Neural cell (in vitro differentiated cells): ENCODE data around the gene ZFYVE1. TPM values are rescaled to one million over a fixed set of nuclear protein-coding genes. Genes with fewer than 3 reads are reported as not detected.

Experiments
- H2AFZ ChIP-seq: fragments of 200-600, 300-800 bp; sonication (generic), shearing (Covaris generic); 2 replicates; pipeline ENCODE4 v1.6.0; 2014; ENCODE audit warnings: low read depth, mild to moderate bottlenecking, antibody characterized with exemption, low read length, moderate library complexity
- H3F3A ChIP-seq: fragments of 200-600 bp; shearing (Covaris generic); 2 replicates; pipeline ENCODE4 v1.6.1; 2016; ENCODE audit warnings: mild to moderate bottlenecking, moderate library complexity, mixed read lengths, antibody characterized with exemption, low read length; ENCODE audit not compliant: insufficient read depth, poor library complexity, severe bottlenecking
- H3K27ac ChIP-seq: fragments of 200-600, 300-800 bp; sonication (generic), shearing (Covaris generic); 2 replicates; pipeline ENCODE4 v1.5.1; 2014; ENCODE audit warnings: mild to moderate bottlenecking, low read length, moderate library complexity
- H3K27me3 ChIP-seq: fragments of 300-800, 200-600 bp; sonication (generic), shearing (Covaris generic); 2 replicates; pipeline ENCODE4 v1.6.0; 2014; ENCODE audit warnings: mild to moderate bottlenecking, low read depth, low read length, moderate library complexity; ENCODE audit not compliant: insufficient read depth
- H3K36me3 ChIP-seq: fragments of 300-800, 200-600 bp; sonication (generic), shearing (Covaris generic); 2 replicates; pipeline ENCODE4 v1.5.1; 2014; ENCODE audit warnings: mild to moderate bottlenecking, antibody characterized with exemption, low read length, moderate library complexity; ENCODE audit not compliant: insufficient read depth
- H3K4me2 ChIP-seq: fragments of 300-800, 200-600 bp; sonication (generic), shearing (Covaris generic); 2 replicates; pipeline ENCODE4 v1.6.0; 2014; ENCODE audit warnings: mild to moderate bottlenecking, low read length
- H3K4me3 ChIP-seq: fragments of 300-800, 200-600 bp; sonication (generic), shearing (Covaris generic); 2 replicates; pipeline ENCODE4 v1.5.1; 2014; ENCODE audit warnings: mild to moderate bottlenecking, low read length, moderate library complexity
- H3K79me2 ChIP-seq: fragments of 200-600 bp; shearing (Covaris generic); replicated peaks from 2 replicates; pipeline ENCODE4 v1.6.0; 2014; ENCODE audit warnings: mild to moderate bottlenecking, low read length, moderate library complexity; ENCODE audit not compliant: insufficient read depth
- H3K9ac ChIP-seq: fragments of 300-800, 200-600 bp; sonication (generic), shearing (Covaris generic); 2 replicates; pipeline ENCODE4 v1.6.1; 2016; ENCODE audit warnings: mild to moderate bottlenecking, low read length, mixed read lengths
- H3K9me2 ChIP-seq: fragments of 200-600 bp; shearing (Covaris generic); 2 replicates; pipeline ENCODE4 v1.6.1; 2016; ENCODE audit warnings: mild to moderate bottlenecking, low read length, mixed read lengths; ENCODE audit not compliant: insufficient read depth
- H3K9me3 ChIP-seq: fragments of 200-600, 300-800 bp; sonication (generic), shearing (Covaris generic); 2 replicates; pipeline ENCODE4 v1.6.1; 2016; ENCODE audit warnings: mild to moderate bottlenecking, mixed run types, low read length, moderate library complexity, mixed read lengths
- H4K20me1 ChIP-seq: fragments of 200-600 bp; shearing (Covaris generic); 2 replicates; pipeline ENCODE4 v1.6.1; 2016; ENCODE audit warnings: mild to moderate bottlenecking, mixed run types; ENCODE audit not compliant: insufficient read depth
- CTCF ChIP-seq: fragments of 450-650 bp; IDR thresholded peaks from 2 replicates; pipeline ENCODE4 v1.5.1; 2014; ENCODE audit warnings: antibody characterized with exemption, mild to moderate bottlenecking, moderate library complexity; ENCODE audit not compliant: poor library complexity, severe bottlenecking
- EP300 ChIP-seq: fragments of 450-650 bp; conservative IDR thresholded peaks from 2 replicates; pipeline ENCODE4 v1.6.1; 2014; ENCODE audit warnings: antibody characterized with exemption, mild to moderate bottlenecking, moderate library complexity; ENCODE audit not compliant: poor library complexity, severe bottlenecking
- EZH2 ChIP-seq: fragments of 200-600, 300-800 bp; shearing (Covaris generic), sonication (generic); IDR thresholded peaks from 2 replicates; pipeline ENCODE4 v1.6.1; 2014; ENCODE audit warnings: antibody characterized with exemption, low read length, borderline replicate concordance, mild to moderate bottlenecking; ENCODE audit not compliant: insufficient read depth, poor library complexity, severe bottlenecking
- MXI1 ChIP-seq: fragments of 450-650 bp; conservative IDR thresholded peaks from 2 replicates; pipeline ENCODE4 v1.6.1; 2014; ENCODE audit warnings: antibody characterized with exemption, mild to moderate bottlenecking; ENCODE audit not compliant: poor library complexity, severe bottlenecking
- POLR2AphosphoS5 ChIP-seq: IDR thresholded peaks from 2 replicates; pipeline ENCODE4 v1.6.1; 2012
- RAD21 ChIP-seq: fragments of 450-650 bp; conservative IDR thresholded peaks from 2 replicates; pipeline ENCODE4 v1.6.1; 2014; ENCODE audit warnings: antibody characterized with exemption, mild to moderate bottlenecking, moderate library complexity
- REST ChIP-seq: IDR thresholded peaks from 2 replicates; pipeline ENCODE4 v1.6.1; 2012; ENCODE audit warnings: borderline replicate concordance
- SMC3 ChIP-seq: fragments of 450-650 bp; conservative IDR thresholded peaks from 2 replicates; pipeline ENCODE4 v1.6.1; 2014; ENCODE audit warnings: antibody characterized with exemption, mild to moderate bottlenecking, moderate library complexity; ENCODE audit not compliant: poor library complexity
- TAF1 ChIP-seq: IDR thresholded peaks from 2 replicates; pipeline ENCODE4 v1.6.1; 2012; ENCODE audit warnings: low read depth
- polyA plus RNA-seq: library from polyadenylated mRNA; depleted of rRNA; stranded (reverse); fragments of >200 nt; gene quantifications from 2 replicates; pipeline ENCODE4 v1.2.3, GENCODE V29; 2014

The ZFYVE1 gene
- polyA plus RNA-seq, 1 donor from 2014 or later: 13.1 TPM

DNA sequence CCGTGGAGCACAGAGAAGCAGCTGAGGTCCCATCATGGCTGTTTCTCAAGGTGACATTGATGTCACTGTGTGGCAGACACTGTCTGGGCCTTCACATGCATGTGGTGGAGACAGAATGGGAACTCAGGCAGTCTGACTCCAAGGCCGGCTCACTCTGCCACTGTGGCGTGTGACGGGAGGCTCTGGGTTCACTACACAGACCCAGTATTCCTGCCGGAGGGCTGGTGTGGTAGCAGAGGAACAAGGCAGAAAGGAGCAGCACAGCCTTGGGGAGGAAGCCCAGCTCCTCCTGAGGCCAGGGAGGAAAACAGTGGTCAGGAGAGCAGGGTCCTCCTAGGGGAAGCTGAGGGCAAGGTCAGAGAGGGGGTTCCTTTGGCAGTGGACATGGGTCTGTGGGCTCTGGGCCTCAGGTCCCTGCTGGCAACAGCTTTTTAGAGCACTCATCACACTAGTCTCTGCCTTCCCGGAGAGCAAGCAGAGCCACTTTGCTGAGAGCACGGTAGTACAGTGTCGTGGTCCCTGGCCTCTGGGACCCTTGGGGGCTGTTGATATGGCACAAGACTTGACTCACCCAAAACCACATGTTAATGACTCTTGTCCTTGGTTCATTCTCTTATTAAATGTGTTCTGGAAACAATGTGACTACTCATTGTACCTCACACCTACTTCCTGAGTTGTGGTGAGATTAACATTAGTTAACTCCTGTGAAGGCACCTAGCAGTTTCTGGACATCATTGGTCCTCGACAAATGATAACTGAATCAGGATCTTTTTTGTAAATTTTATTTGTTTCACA is 79.3 kb downstream of the ZFYVE1 start:
- H3K9me2 ChIP-seq: no peaks in the 10 kb centered on the region
- no peak overlapping the region for H2AFZ ChIP-seq
- no peaks in the 10 kb centered on the region for H3K79me2 ChIP-seq
- H3K27me3 ChIP-seq: no peaks in the 10 kb centered on the region
- no peak overlapping the region for H3K4me3 ChIP-seq
- no peak overlapping the region for H3K27ac ChIP-seq
- no peak overlapping the region for H3K9ac ChIP-seq
- no peak for TF ChIP-seq MXI1
- TF ChIP-seq SMC3: no peak
- no peak for TF ChIP-seq POLR2AphosphoS5
- TF ChIP-seq CTCF: no peak
- TF ChIP-seq RAD21: no peak
- TF ChIP-seq EZH2: no peak
- TF ChIP-seq EP300: no peak
- no peak for TF ChIP-seq REST
- TF ChIP-seq TAF1: no peak
- no peaks in the 10 kb centered on the region for H3K36me3 ChIP-seq
- no peaks in the 10 kb centered on the region for H3K9me3 ChIP-seq
- no peak overlapping the region for H3K4me2 ChIP-seq
- no peaks in the 10 kb centered on the region for H3F3A ChIP-seq
- H4K20me1 ChIP-seq: no peaks in the 10 kb centered on the region

- Histone ChIP-seq H3K9ac (no peak overlapping the region), H3K27ac (no peak overlapping the region), H3K79me2 (no peaks in the 10 kb centered on the region), H3K4me3 (no peak overlapping the region), H3K9me3 (no peaks in the 10 kb centered on the region), H3K4me2 (no peak overlapping the region), H2AFZ (no peak overlapping the region), H3F3A (no peaks in the 10 kb centered on the region), H3K27me3 (no peaks in the 10 kb centered on the region), H4K20me1 (no peaks in the 10 kb centered on the region), H3K9me2 (no peaks in the 10 kb centered on the region), H3K36me3 (no peaks in the 10 kb centered on the region)
- no peak for TF ChIP-seq TAF1
- TF ChIP-seq POLR2AphosphoS5: no peak
- no peak for TF ChIP-seq SMC3
- no peak for TF ChIP-seq RAD21
- TF ChIP-seq EP300: no peak
- no peak for TF ChIP-seq EZH2
- no peak for TF ChIP-seq MXI1
- no peak for TF ChIP-seq REST
- TF ChIP-seq CTCF: no peak
Measured at GRCh38 chr14:72946491-72946890, 80.4 kb downstream of the ZFYVE1 start.
